Loucy (cell line): Measurements from ENCODE around the gene GRK6.

Experiments
- H2AFZ ChIP-seq: fragments of 200-600 bp; sonication (generic); 2 replicates; pipeline ENCODE4 v1.6.0; 2016; ENCODE audit warnings: antibody characterized with exemption, mild to moderate bottlenecking, low read length, moderate library complexity
- H3F3A ChIP-seq: fragments of 200-600 bp; 2 replicates; pipeline ENCODE4 v1.6.0; 2016; ENCODE audit warnings: antibody characterized with exemption, low read depth, mild to moderate bottlenecking
- H3K27me3 ChIP-seq: fragments of 200-600 bp; sonication (generic); 2 replicates; pipeline ENCODE4 v1.6.1; 2014; ENCODE audit warnings: low read length, mild to moderate bottlenecking; ENCODE audit not compliant: insufficient read depth, poor library complexity, severe bottlenecking
- H3K36me3 ChIP-seq: fragments of 200-600 bp; sonication (generic); 2 replicates; pipeline ENCODE4 v1.6.1; 2016; ENCODE audit warnings: low read length; ENCODE audit not compliant: insufficient read depth
- H3K4me1 ChIP-seq: fragments of 200-600 bp; sonication (generic); 2 replicates; pipeline ENCODE4 v1.5.1; 2014; ENCODE audit warnings: low read length, mild to moderate bottlenecking; ENCODE audit not compliant: insufficient read depth, poor library complexity, severe bottlenecking
- H3K4me2 ChIP-seq: fragments of 200-600 bp; sonication (generic); 2 replicates; pipeline ENCODE4 v1.6.0; 2014; ENCODE audit warnings: antibody characterized with exemption, low read length, low read depth, mild to moderate bottlenecking; ENCODE audit not compliant: poor library complexity, severe bottlenecking
- H3K4me3 ChIP-seq: fragments of 200-600 bp; sonication (generic); 2 replicates; pipeline ENCODE4 v1.5.1; 2014; ENCODE audit warnings: low read length, mild to moderate bottlenecking, mixed read lengths; ENCODE audit not compliant: poor library complexity, severe bottlenecking
- H3K79me2 ChIP-seq: fragments of 200-600 bp; sonication (generic); 2 replicates; pipeline ENCODE4 v1.6.1; 2014; ENCODE audit warnings: low read length; ENCODE audit not compliant: insufficient read depth
- H3K9ac ChIP-seq: fragments of 200-600 bp; sonication (generic); 2 replicates; pipeline ENCODE4 v1.6.0; 2014; ENCODE audit warnings: mild to moderate bottlenecking, low read depth, low read length, moderate library complexity; ENCODE audit not compliant: poor library complexity, severe bottlenecking
- H3K9me2 ChIP-seq: fragments of 200-600 bp; sonication (generic); replicated peaks from 2 replicates; pipeline ENCODE4 v1.6.1; 2016; ENCODE audit warnings: low read depth, low read length, mixed read lengths
- H3K9me3 ChIP-seq: fragments of 200-600 bp; sonication (generic); 2 replicates; pipeline ENCODE4 v1.6.1; 2014; ENCODE audit warnings: mild to moderate bottlenecking, antibody characterized with exemption, low read length, low read depth; ENCODE audit not compliant: insufficient read depth
- H4K20me1 ChIP-seq: fragments of 200-600 bp; sonication (generic); 2 replicates; pipeline ENCODE4 v1.6.0; 2014; ENCODE audit warnings: antibody characterized with exemption, low read length, mild to moderate bottlenecking; ENCODE audit not compliant: insufficient read depth, poor library complexity, severe bottlenecking
- EZH2phosphoT487 ChIP-seq: fragments of 200-600 bp; IDR thresholded peaks from 2 replicates; pipeline ENCODE4 v1.6.1; 2018; ENCODE audit warnings: antibody characterized with exemption, mild to moderate bottlenecking, moderate library complexity, borderline replicate concordance
- TF ChIP-seq, protein P1 (sequence below): fragments of 200-600 bp; sonication (generic); conservative IDR thresholded peaks from 2 replicates; pipeline ENCODE4 v1.5.1; 2014; ENCODE audit warnings: mild to moderate bottlenecking, antibody characterized with exemption, low read length

Gene GRK6

DNA sequence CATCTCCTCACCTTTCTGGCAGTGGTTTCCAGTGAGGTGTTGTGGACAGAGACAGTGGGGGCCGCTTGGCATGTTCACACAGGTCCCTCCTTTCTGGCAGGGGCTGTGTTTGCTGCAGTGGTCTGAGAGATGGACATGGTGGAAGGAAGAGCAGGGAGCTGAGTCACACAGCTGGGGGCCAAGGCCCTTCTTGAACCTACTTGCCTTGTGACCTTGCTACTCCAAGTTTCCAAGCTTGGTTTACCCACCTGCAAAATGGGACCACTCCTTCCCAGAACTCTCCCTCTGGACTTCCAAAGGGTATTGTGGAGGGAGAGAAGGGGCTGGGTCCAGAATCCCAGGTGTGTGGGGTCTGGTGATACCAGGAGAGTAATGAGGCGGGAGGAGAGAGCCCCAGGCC, 21.2 kb upstream of the GRK6 start:
- H3F3A ChIP-seq = no peaks in the 10 kb centered on the region

DNA sequence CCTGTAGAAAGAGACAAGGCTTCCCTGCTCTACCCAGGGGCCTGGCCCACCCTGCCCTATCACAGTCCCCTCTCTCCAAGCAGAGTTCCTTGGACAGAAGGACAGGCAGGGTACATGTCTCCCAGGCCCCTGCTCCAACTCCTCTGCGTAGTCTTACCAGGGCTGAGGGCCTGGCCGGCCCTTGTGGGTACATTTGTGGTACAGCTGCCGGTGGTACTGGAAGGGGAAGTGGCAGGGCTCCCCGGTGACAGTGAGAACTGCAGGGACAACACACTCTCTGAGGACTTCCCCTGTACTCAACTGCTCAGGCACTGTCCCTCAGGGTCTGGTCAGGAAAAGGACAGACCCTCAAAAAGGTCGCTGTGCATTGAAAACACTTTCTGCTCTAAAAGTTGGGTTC, 20.7 kb upstream of the GRK6 start:
- H3K4me1 ChIP-seq = peaks cover 25% of the 10 kb centered on the region
- no peaks in the 10 kb centered on the region for H3K27me3 ChIP-seq
- no peak for TF ChIP-seq EZH2phosphoT487
- TF ChIP-seq, protein P1, sequence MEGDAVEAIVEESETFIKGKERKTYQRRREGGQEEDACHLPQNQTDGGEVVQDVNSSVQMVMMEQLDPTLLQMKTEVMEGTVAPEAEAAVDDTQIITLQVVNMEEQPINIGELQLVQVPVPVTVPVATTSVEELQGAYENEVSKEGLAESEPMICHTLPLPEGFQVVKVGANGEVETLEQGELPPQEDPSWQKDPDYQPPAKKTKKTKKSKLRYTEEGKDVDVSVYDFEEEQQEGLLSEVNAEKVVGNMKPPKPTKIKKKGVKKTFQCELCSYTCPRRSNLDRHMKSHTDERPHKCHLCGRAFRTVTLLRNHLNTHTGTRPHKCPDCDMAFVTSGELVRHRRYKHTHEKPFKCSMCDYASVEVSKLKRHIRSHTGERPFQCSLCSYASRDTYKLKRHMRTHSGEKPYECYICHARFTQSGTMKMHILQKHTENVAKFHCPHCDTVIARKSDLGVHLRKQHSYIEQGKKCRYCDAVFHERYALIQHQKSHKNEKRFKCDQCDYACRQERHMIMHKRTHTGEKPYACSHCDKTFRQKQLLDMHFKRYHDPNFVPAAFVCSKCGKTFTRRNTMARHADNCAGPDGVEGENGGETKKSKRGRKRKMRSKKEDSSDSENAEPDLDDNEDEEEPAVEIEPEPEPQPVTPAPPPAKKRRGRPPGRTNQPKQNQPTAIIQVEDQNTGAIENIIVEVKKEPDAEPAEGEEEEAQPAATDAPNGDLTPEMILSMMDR = no peak

More for the DNA sequence above, 21.2 kb upstream of the GRK6 start:
- peaks cover 21% of the 10 kb centered on the region for H3K4me1 ChIP-seq
- peak overlapping the region; percentile 79 for H3K4me2 ChIP-seq
- H3K79me2 ChIP-seq = no peaks in the 10 kb centered on the region
- TF ChIP-seq EZH2phosphoT487 = no peak
- TF ChIP-seq, protein P1 = no peak
- H3K9me2 ChIP-seq = no peaks in the 10 kb centered on the region
- peak overlapping the region; percentile 85 for H3K9ac ChIP-seq
- no peak overlapping the region for H2AFZ ChIP-seq
- H3K9me3 ChIP-seq = no peaks in the 10 kb centered on the region
- peak overlapping the region; percentile 67 for H3K4me3 ChIP-seq
- no peaks in the 10 kb centered on the region for H3K36me3 ChIP-seq
- H3K27me3 ChIP-seq = no peaks in the 10 kb centered on the region
- no peaks in the 10 kb centered on the region for H4K20me1 ChIP-seq

DNA sequence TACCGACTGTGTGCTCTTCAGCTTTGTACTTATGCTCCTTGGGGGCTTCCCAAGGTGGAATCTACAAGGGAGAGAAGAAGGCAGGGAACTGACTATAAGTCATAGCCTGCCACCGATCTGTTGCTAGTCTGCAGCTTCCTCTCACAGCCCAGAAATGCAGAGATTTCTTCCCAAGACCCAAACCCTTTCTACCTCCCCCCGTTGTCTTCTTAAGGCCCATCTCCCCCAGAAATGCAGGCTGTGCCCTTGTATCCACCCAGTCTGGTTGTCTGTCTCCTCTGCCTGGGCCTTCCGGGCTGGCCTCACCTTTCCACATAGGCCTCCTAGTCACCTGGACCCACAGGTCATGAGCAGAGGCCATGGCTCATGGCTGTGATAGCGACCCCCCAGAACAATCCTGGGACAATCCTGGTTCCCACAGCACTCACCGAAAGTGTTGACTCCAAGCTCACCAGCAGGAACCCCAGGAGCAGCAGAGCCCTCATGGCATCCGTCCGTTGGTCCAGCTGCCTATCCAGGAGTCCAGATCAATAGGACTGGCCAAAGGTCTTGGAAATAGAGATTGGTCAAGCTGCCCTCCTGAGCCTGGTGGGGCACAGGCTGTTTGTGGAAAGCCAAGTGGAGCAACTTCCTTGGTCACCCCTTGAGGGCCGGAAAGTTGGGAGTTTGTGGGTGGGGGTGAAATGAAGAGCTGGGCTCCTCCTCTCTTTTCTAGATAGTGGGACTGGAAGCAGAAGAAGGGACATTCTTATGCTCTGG, 17.3 kb upstream of the GRK6 start, which contains the start of gene F12:
F12 (minus strand) TSS at position 522 of the 759 bp plus-strand sequence; CDS start at position 485, 37 bp downstream.
- no peaks in the 10 kb centered on the region for H3K36me3 ChIP-seq
- H3K4me1 ChIP-seq = peaks cover 29% of the 10 kb centered on the region
- H3K9ac ChIP-seq = no peak within 1 kb of the TSS
- H2AFZ ChIP-seq = no peak within 1 kb of the TSS
- H3K9me2 ChIP-seq = no peaks in the 10 kb centered on the region
- no peaks in the 10 kb centered on the region for H3F3A ChIP-seq
- H3K9me3 ChIP-seq = no peaks in the 10 kb centered on the region
- H3K27me3 ChIP-seq = no peaks in the 10 kb centered on the region
- H3K4me3 ChIP-seq = no peak within 1 kb of the TSS
- H3K79me2 ChIP-seq = no peaks in the 10 kb centered on the region
- TF ChIP-seq, protein P1 = no peak
- H4K20me1 ChIP-seq = no peaks in the 10 kb centered on the region
- no peak within 1 kb of the TSS for H3K4me2 ChIP-seq

More for the DNA sequence above, 20.7 kb upstream of the GRK6 start:
- no peaks in the 10 kb centered on the region for H4K20me1 ChIP-seq
- no peaks in the 10 kb centered on the region for H3K9me3 ChIP-seq
- no peaks in the 10 kb centered on the region for H3K79me2 ChIP-seq
- H3F3A ChIP-seq = no peaks in the 10 kb centered on the region
- H2AFZ ChIP-seq = no peak overlapping the region
- peak overlapping the region; percentile 79 for H3K4me2 ChIP-seq
- H3K9me2 ChIP-seq = no peaks in the 10 kb centered on the region
- H3K4me3 ChIP-seq = peak overlapping the region; percentile 67
- H3K36me3 ChIP-seq = no peaks in the 10 kb centered on the region
- peak overlapping the region; percentile 85 for H3K9ac ChIP-seq
